HepG2 (cell line): Measurements from ENCODE around the gene BTBD19. TPM values are rescaled to one million over a fixed set of nuclear protein-coding genes. Genes with fewer than 3 reads are reported as not detected.

Source experiments
- ATAD3A ChIP-seq: sonication (generic); formaldehyde crosslinking; IDR thresholded peaks from 2 replicates; pipeline ENCODE4 v1.4.0; 2020; ENCODE audit warnings: missing genetic modification reagents
- MYC ChIP-seq: sonication (generic); formaldehyde crosslinking; IDR thresholded peaks from 2 replicates; pipeline ENCODE4 v1.9.0; 2021; ENCODE audit warnings: missing genetic modification reagents, borderline replicate concordance
- PHF20 ChIP-seq: sonication (generic); formaldehyde crosslinking; IDR thresholded peaks from 2 replicates; pipeline ENCODE4 v1.5.0; 2020; ENCODE audit warnings: mild to moderate bottlenecking, missing genetic modification reagents
- PLRG1 ChIP-seq: fragments of 450-650 bp; conservative IDR thresholded peaks from 2 replicates; pipeline ENCODE4 v1.6.1; 2016
- POLR2AphosphoS2 ChIP-seq: IDR thresholded peaks from 2 replicates; pipeline ENCODE4 v1.6.1; 2011; ENCODE audit warnings: low read depth, low read length, improper control_type of control experiment
- SMC3 ChIP-seq: IDR thresholded peaks from 2 replicates; pipeline ENCODE4 v1.6.1; 2011; ENCODE audit warnings: low read length, improper control_type of control experiment
- SNRNP70 ChIP-seq: fragments of 200-400 bp; formaldehyde crosslinking; IDR thresholded peaks from 2 replicates; pipeline ENCODE4 v1.6.1; 2017; ENCODE audit warnings: mild to moderate bottlenecking, low read depth, low read length, moderate library complexity
- SOX5 ChIP-seq: IDR thresholded peaks from 2 replicates; pipeline ENCODE4 v1.6.1; 2016; ENCODE audit warnings: borderline replicate concordance
- SRSF4 ChIP-seq: fragments of 200-400 bp; formaldehyde crosslinking; IDR thresholded peaks from one replicate; pipeline ENCODE4 v1.6.1; 2018; ENCODE audit warnings: mild to moderate bottlenecking, low read depth, low read length, moderate library complexity; ENCODE audit not compliant: poor library complexity, severe bottlenecking
- TP53 ChIP-seq: sonication (generic); formaldehyde crosslinking; conservative IDR thresholded peaks from 2 replicates; pipeline ENCODE4 v1.4.0; 2020; ENCODE audit warnings: missing genetic modification reagents
- ZEB1 ChIP-seq: IDR thresholded peaks from 2 replicates; pipeline ENCODE4 v1.6.1; 2012; ENCODE audit warnings: mild to moderate bottlenecking, low read depth, inconsistent platforms; ENCODE audit not compliant: insufficient replicate concordance
- polyA plus RNA-seq, 8 experiments: library from polyadenylated mRNA; depleted of rRNA in 3 of 8; stranded (reverse) in 7 of 8; unstranded in 1 of 8; fragments of >200 nt; fragmentation: Illumina TruSeq in 4 of 8; extraction: Trizol in 4 of 8; gene quantifications; 2 replicates each; pipeline versions ENCODE4 v1.2.1 to v1.2.3, GENCODE V29; 2011 to 2016; ENCODE audit warnings: low read depth in 4 of 8, missing spikeins in 1 of 8, mixed read lengths in 1 of 8; ENCODE audit not compliant: insufficient read depth in 1 of 8
- total RNA-seq, 5 experiments: library from RNA; depleted of rRNA; stranded (reverse); fragments of >200 nt; fragmentation: Illumina TruSeq; extraction: Trizol; gene quantifications; 2 replicates each; pipeline ENCODE4 v1.2.3, GENCODE V29; 2016; ENCODE audit warnings: low read depth in 1 of 5
- TF ChIP-seq, protein P1 (sequence below): IDR thresholded peaks from 2 replicates; pipeline ENCODE4 v1.6.1; 2018; ENCODE audit warnings: missing genetic modification reagents
- TF ChIP-seq, protein P2 (sequence below): IDR thresholded peaks from 2 replicates; pipeline ENCODE4 v1.6.1; 2016; ENCODE audit warnings: mild to moderate bottlenecking
- TF ChIP-seq, protein P3 (sequence below): sonication (generic); formaldehyde crosslinking; IDR thresholded peaks from one replicate; pipeline ENCODE4 v1.5.1; 2020; ENCODE audit warnings: mild to moderate bottlenecking, missing genetic modification reagents; ENCODE audit errors: not compliant biosample characterization
- TF ChIP-seq, protein P4 (sequence below): sonication (generic); formaldehyde crosslinking; IDR thresholded peaks from 2 replicates; pipeline ENCODE4 v1.5.0; 2020; ENCODE audit warnings: mild to moderate bottlenecking, missing genetic modification reagents

BTBD19 gene
- total and polyA plus RNA-seq, 2 of the 13 experiments (the other 11 are each of a cell fraction or from before 2014, with no cell fraction given): 2.7 to 6.7 TPM

DNA sequence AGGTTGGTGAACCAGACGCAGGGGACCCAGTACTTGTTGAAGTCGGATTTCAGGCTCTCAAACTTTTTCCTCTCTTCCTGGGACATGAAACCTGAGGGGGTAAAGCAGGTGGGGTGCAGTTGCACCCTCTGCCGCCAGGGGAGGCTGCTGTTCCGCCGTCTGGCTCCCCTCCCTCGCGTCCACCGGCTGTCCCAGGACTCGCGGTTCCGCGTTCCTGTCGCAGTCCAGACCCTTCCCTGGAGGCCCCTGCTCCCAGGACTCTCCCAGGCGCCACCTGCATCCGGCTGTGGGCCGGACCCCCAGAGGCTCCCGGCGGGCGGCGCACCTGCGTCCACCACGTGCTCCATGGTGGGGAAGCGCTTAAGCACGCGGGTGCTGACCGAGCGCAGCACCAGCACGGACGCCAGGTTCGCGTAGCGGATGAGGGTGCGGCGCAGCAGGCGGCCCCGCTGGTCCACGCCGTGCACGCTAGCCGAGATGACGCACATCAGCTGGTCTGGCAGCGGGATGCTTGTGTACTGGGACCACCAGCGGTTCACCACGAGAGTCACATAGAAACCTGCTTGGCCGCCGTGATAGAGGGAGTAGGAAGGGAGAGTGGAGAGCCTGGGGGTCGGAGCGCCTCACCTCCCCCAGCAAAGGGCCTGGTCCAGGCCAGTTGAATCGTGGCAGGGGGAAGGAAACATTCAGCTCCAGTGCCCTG is 22.0 kb upstream of the BTBD19 start (continued):
- TF ChIP-seq SRSF4: no peak
- TF ChIP-seq SOX5 (CRISPR knock-in tag): no peak; the same call in 1 of the 2 replicates
- TF ChIP-seq POLR2AphosphoS2: no peak
- peak; percentile 89 for TF ChIP-seq MYC (CRISPR knock-in tag)
- no peak for TF ChIP-seq ATAD3A (CRISPR knock-in tag)
- TF ChIP-seq ZEB1: no peak
- TF ChIP-seq PLRG1: no peak
- TF ChIP-seq SNRNP70: no peak
- TF ChIP-seq, protein P1, sequence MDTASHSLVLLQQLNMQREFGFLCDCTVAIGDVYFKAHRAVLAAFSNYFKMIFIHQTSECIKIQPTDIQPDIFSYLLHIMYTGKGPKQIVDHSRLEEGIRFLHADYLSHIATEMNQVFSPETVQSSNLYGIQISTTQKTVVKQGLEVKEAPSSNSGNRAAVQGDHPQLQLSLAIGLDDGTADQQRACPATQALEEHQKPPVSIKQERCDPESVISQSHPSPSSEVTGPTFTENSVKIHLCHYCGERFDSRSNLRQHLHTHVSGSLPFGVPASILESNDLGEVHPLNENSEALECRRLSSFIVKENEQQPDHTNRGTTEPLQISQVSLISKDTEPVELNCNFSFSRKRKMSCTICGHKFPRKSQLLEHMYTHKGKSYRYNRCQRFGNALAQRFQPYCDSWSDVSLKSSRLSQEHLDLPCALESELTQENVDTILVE (CRISPR knock-in tag): no peak
- TF ChIP-seq PHF20: no peak
- TF ChIP-seq TP53 (CRISPR knock-in tag): no peak
- TF ChIP-seq, protein P2, sequence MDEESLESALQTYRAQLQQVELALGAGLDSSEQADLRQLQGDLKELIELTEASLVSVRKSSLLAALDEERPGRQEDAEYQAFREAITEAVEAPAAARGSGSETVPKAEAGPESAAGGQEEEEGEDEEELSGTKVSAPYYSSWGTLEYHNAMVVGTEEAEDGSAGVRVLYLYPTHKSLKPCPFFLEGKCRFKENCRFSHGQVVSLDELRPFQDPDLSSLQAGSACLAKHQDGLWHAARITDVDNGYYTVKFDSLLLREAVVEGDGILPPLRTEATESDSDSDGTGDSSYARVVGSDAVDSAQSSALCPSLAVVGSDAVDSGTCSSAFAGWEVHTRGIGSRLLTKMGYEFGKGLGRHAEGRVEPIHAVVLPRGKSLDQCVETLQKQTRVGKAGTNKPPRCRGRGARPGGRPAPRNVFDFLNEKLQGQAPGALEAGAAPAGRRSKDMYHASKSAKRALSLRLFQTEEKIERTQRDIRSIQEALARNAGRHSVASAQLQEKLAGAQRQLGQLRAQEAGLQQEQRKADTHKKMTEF (CRISPR knock-in tag): peak; percentile 72; the same call in 1 of the 2 replicates
- TF ChIP-seq, protein P3, sequence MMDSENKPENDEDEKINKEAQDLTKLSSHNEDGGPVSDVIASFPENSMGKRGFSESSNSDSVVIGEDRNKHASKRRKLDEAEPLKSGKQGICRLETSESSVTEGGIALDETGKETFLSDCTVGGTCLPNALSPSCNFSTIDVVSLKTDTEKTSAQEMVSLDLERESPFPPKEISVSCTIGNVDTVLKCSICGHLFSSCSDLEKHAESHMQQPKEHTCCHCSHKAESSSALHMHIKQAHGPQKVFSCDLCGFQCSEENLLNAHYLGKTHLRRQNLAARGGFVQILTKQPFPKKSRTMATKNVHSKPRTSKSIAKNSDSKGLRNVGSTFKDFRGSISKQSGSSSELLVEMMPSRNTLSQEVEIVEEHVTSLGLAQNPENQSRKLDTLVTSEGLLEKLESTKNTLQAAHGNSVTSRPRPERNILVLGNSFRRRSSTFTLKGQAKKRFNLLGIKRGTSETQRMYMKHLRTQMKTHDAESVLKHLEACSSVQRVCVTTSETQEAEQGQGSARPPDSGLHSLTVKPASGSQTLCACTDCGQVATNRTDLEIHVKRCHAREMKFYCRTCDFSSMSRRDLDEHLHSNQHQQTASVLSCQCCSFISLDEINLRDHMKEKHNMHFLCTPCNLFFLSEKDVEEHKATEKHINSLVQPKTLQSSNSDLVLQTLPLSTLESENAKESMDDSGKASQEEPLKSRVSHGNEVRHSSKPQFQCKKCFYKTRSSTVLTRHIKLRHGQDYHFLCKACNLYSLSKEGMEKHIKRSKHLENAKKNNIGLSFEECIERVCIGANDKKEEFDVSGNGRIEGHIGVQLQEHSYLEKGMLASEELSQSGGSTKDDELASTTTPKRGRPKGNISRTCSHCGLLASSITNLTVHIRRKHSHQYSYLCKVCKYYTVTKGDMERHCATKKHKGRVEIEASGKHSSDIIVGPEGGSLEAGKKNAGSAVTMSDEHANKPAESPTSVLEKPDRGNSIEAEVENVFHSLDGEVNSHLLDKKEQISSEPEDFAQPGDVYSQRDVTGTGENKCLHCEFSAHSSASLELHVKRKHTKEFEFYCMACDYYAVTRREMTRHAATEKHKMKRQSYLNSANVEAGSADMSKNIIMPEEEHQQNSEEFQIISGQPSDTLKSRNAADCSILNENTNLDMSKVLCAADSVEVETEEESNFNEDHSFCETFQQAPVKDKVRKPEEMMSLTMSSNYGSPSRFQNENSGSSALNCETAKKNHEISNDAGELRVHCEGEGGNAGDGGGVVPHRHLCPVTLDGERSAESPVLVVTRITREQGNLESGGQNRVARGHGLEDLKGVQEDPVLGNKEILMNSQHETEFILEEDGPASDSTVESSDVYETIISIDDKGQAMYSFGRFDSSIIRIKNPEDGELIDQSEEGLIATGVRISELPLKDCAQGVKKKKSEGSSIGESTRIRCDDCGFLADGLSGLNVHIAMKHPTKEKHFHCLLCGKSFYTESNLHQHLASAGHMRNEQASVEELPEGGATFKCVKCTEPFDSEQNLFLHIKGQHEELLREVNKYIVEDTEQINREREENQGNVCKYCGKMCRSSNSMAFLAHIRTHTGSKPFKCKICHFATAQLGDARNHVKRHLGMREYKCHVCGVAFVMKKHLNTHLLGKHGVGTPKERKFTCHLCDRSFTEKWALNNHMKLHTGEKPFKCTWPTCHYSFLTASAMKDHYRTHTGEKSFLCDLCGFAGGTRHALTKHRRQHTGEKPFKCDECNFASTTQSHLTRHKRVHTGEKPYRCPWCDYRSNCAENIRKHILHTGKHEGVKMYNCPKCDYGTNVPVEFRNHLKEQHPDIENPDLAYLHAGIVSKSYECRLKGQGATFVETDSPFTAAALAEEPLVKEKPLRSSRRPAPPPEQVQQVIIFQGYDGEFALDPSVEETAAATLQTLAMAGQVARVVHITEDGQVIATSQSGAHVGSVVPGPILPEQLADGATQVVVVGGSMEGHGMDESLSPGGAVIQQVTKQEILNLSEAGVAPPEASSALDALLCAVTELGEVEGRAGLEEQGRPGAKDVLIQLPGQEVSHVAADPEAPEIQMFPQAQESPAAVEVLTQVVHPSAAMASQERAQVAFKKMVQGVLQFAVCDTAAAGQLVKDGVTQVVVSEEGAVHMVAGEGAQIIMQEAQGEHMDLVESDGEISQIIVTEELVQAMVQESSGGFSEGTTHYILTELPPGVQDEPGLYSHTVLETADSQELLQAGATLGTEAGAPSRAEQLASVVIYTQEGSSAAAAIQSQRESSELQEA: no peak
- TF ChIP-seq SMC3: peak; percentile 27; the same call in 1 of the 2 replicates
- TF ChIP-seq, protein P4, sequence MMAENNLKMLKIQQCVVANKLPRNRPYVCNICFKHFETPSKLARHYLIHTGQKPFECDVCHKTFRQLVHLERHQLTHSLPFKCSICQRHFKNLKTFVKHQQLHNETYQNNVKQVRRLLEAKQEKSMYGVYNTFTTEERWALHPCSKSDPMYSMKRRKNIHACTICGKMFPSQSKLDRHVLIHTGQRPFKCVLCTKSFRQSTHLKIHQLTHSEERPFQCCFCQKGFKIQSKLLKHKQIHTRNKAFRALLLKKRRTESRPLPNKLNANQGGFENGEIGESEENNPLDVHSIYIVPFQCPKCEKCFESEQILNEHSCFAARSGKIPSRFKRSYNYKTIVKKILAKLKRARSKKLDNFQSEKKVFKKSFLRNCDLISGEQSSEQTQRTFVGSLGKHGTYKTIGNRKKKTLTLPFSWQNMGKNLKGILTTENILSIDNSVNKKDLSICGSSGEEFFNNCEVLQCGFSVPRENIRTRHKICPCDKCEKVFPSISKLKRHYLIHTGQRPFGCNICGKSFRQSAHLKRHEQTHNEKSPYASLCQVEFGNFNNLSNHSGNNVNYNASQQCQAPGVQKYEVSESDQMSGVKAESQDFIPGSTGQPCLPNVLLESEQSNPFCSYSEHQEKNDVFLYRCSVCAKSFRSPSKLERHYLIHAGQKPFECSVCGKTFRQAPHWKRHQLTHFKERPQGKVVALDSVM (CRISPR knock-in tag): no peak
